Endothelial cell of umbilical vein (primary cell): ENCODE measurements around the gene AVPR2. TPM values are rescaled to one million over a fixed set of nuclear protein-coding genes. Genes with fewer than 3 reads are reported as not detected.

ENCODE experiments used
- BruUV-seq: library from RNA; stranded (reverse); fragments of 400-500 nt; replicated peaks from 2 replicates; lab custom pipeline; 2021; lab: Mats Ljungman, UMichigan
- CTCF ChIA-PET: fragments of 300-600, 350-600 bp; sonication (Branson Sonifier 250); formaldehyde crosslinking; loops from one replicate; lab custom pipeline; 2021; ENCODE audit warnings: antibody characterized with exemption, inconsistent platforms; lab: Charles Lee
- POLR2A ChIA-PET: fragments of 300-600, 350-600 bp; sonication (Branson Sonifier 250); formaldehyde crosslinking; loops from one replicate; lab custom pipeline; 2021; ENCODE audit warnings: antibody characterized with exemption, inconsistent platforms; lab: Charles Lee
- DNase-seq: peaks from one replicate; pipeline ENCODE4 v3.0.0-alpha.2; 2011; ENCODE audit warnings: low read depth, low spot score
- FAIRE-seq: peaks from 2 replicates; lab custom pipeline; 2011; peaks lifted over from hg19 to GRCh38; lab: Jason Lieb, UNC
- H2AFZ ChIP-seq: 2 replicates; pipeline ENCODE4 v1.6.0; 2012; ENCODE audit warnings: low read depth, low read length, control low read depth, inconsistent platforms
- H3K27ac ChIP-seq: 2 replicates; pipeline ENCODE4 v1.5.1; 2011; ENCODE audit warnings: low read depth, mild to moderate bottlenecking, control low read depth, low read length, moderate library complexity; ENCODE audit not compliant: insufficient read depth
- H3K27me3 ChIP-seq, 2 experiments: 2 replicates each; pipeline versions ENCODE4 v1.6.0 to v1.6.1; 2011; ENCODE audit warnings: low read length in 2 of 2, mixed read lengths in 1 of 2; ENCODE audit not compliant: control insufficient read depth in 2 of 2, insufficient read depth in 2 of 2
- H3K36me3 ChIP-seq, 2 experiments: 2 replicates in 1 of 2; 3 replicates in 1 of 2; pipeline ENCODE4 v1.5.1; 2011; ENCODE audit warnings: low read length in 2 of 2, mild to moderate bottlenecking in 1 of 2, moderate library complexity in 1 of 2; ENCODE audit not compliant: control insufficient read depth in 2 of 2, insufficient read depth in 2 of 2; ENCODE audit errors: extremely low read depth in 1 of 2
- H3K4me1 ChIP-seq: 3 replicates; pipeline ENCODE4 v1.5.1; 2011; ENCODE audit warnings: mild to moderate bottlenecking, low read length; ENCODE audit not compliant: control insufficient read depth, insufficient read depth; ENCODE audit errors: extremely low read depth
- H3K4me2 ChIP-seq: 2 replicates; pipeline ENCODE4 v1.6.1; 2011; ENCODE audit warnings: low read length, control low read depth, mixed read lengths; ENCODE audit not compliant: insufficient read depth
- H3K4me3 ChIP-seq, 3 experiments: fragments of 200-600 bp in 1 of 3; sonication (generic), shearing (Covaris generic) in 1 of 3; replicated peaks in 1 of 3; 2 replicates each; pipeline ENCODE4 v1.5.1; 2011 to 2016; ENCODE audit warnings: control low read depth in 3 of 3, low read length in 3 of 3, mild to moderate bottlenecking in 2 of 3, inconsistent platforms in 1 of 3, low read depth in 1 of 3, moderate library complexity in 1 of 3; ENCODE audit not compliant: insufficient read depth in 1 of 3
- H3K79me2 ChIP-seq: 2 replicates; pipeline ENCODE4 v1.6.0; 2012; ENCODE audit warnings: low read length, inconsistent platforms; ENCODE audit not compliant: control insufficient read depth, insufficient read depth
- H3K9ac ChIP-seq: replicated peaks from 2 replicates; pipeline ENCODE3; 2011; ENCODE audit warnings: low read length, control low read depth; ENCODE audit not compliant: insufficient read depth; ENCODE audit errors: extremely low read depth
- H3K9me1 ChIP-seq: replicated peaks from 3 replicates; pipeline ENCODE4 v1.6.0; 2011; ENCODE audit warnings: mild to moderate bottlenecking, low read length; ENCODE audit not compliant: control insufficient read depth, insufficient read depth; ENCODE audit errors: extremely low read depth
- H3K9me3 ChIP-seq: replicated peaks from 2 replicates; pipeline ENCODE4 v1.5.1; 2012; ENCODE audit warnings: low read length, inconsistent platforms; ENCODE audit not compliant: control insufficient read depth, insufficient read depth
- H4K20me1 ChIP-seq: replicated peaks from 2 replicates; pipeline ENCODE3; 2011; ENCODE audit warnings: mild to moderate bottlenecking, low read length; ENCODE audit not compliant: control insufficient read depth, insufficient read depth; ENCODE audit errors: extremely low read depth
- EZH2 ChIP-seq: IDR thresholded peaks from 2 replicates; pipeline ENCODE4 v1.6.1; 2012; ENCODE audit warnings: borderline replicate concordance, low read depth, mild to moderate bottlenecking, moderate library complexity, low read length, inconsistent platforms; ENCODE audit not compliant: severe bottlenecking
- FOS ChIP-seq: IDR thresholded peaks from 2 replicates; pipeline ENCODE4 v1.6.1; 2011; ENCODE audit warnings: mild to moderate bottlenecking, low read length, moderate library complexity, borderline replicate concordance; ENCODE audit not compliant: insufficient read depth
- GATA2 ChIP-seq: IDR thresholded peaks from 2 replicates; pipeline ENCODE4 v1.7.0; 2011; ENCODE audit warnings: low read depth, mild to moderate bottlenecking, moderate library complexity, mixed read lengths, low read length; ENCODE audit not compliant: insufficient read length, insufficient read depth
- JUN ChIP-seq: IDR thresholded peaks from 2 replicates; pipeline ENCODE4 v1.6.1; 2011; ENCODE audit warnings: borderline replicate concordance, low read depth; ENCODE audit not compliant: insufficient read length, insufficient read depth
- MYC ChIP-seq: IDR thresholded peaks from one replicate; pipeline ENCODE4 v1.6.1; 2011; ENCODE audit warnings: mild to moderate bottlenecking, low read depth, low read length
- POLR2A ChIP-seq: IDR thresholded peaks from 2 replicates; pipeline ENCODE4 v1.6.1; 2012; ENCODE audit warnings: low read depth, mild to moderate bottlenecking, control low read depth, low read length
- POLR2AphosphoS5 ChIP-seq: IDR thresholded peaks from 2 replicates; pipeline ENCODE4 v1.6.1; 2012; ENCODE audit warnings: low read depth, mild to moderate bottlenecking, control low read depth, low read length, moderate library complexity; ENCODE audit not compliant: insufficient read depth
- dilution Hi-C: fragments of 300-500 bp; cut with MboI; formaldehyde crosslinking; loops from one replicate; pipeline ENCODE4 v1.15.0; 2019; ENCODE audit warnings: low sequenced_read_pairs; ENCODE audit not compliant: extremely low pct_ligation_motif_present
- intact Hi-C: fragments of 100-400 bp; cut with micrococcal nuclease; formaldehyde crosslinking; loops from one replicate; pipeline ENCODE4 v1.10.0; 2022
- polyA plus RNA-seq, 4 experiments: library from polyadenylated mRNA; depleted of rRNA in 3 of 4; stranded (reverse) in 3 of 4; unstranded in 1 of 4; fragments of >200 nt; gene quantifications; 2 replicates each; pipeline versions ENCODE4 v1.2.1 to v1.2.3, GENCODE V29; 2011 to 2012; ENCODE audit warnings: missing spikeins in 1 of 4
- total RNA-seq: library from RNA; stranded (reverse); gene quantifications from 2 replicates; pipeline ENCODE4 v1.2.3, GENCODE V29; 2021
- TF ChIP-seq, protein P1 (sequence below), 2 donors: IDR thresholded peaks; 1 replicate in 1 of 2; 2 replicates in 1 of 2; pipeline ENCODE4 v1.5.1; 2011; ENCODE audit warnings: low read length in 2 of 2, mild to moderate bottlenecking in 2 of 2, moderate library complexity in 2 of 2, control low read depth in 1 of 2, inconsistent platforms in 1 of 2, low read depth in 1 of 2; ENCODE audit not compliant: insufficient read depth in 1 of 2; ENCODE audit errors: extremely low read depth in 1 of 2
- TF ChIP-seq, protein P2 (sequence below): IDR thresholded peaks from 2 replicates; pipeline ENCODE4 v1.6.1; 2011; ENCODE audit not compliant: insufficient read depth, insufficient read length

AVPR2 gene
- total and polyA plus RNA-seq, 2 donors (not counting 3 experiments of a cell fraction or from before 2014, with no cell fraction given), result not detected

DNA sequence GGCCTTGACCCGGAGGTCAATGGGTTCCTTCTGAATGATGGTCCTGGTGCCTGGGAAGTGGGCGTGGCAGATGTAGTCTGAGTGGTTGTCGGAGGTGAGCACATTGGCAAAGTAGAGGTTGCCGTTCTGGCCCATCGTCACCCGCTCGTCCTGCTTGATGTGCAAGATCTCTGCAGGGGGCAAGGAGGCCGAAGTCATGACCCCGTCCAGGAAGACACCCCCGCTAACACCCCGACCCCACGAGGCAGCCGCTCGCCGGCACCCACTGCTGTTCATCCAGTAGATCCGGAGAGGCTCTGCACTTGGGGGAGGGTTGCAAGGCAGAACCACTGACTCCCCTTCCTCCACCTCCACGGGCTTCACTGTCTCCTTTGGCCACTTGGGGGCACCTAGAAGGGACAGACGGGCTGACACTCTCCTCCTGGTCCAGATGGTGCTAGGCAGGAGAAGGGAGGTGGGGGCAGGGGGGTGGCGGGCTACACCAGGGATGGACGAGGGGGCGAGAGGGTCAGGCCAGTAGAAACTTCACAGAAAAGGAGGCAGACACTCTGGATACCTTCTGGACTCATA, 33.6 kb upstream of the AVPR2 start:
- Histone ChIP-seq H3K4me1 (no peaks in the 10 kb centered on the region), H3K9me3 (no peaks in the 10 kb centered on the region), H3K27ac (no peak overlapping the region), H3K9me1 (no peaks in the 10 kb centered on the region), H4K20me1 (no peaks in the 10 kb centered on the region), H3K36me3 (no peaks in the 10 kb centered on the region), H3K79me2 (no peaks in the 10 kb centered on the region), H3K9ac (no peak overlapping the region), H2AFZ (no peak overlapping the region), H3K27me3 (no peaks in the 10 kb centered on the region), H3K4me3 (no peak overlapping the region), H3K4me2 (no peak overlapping the region)
- DNase-seq (no peak), FAIRE-seq (no peak)
- dilution Hi-C loops (no loop called here), intact Hi-C loops (loop anchor here (10.0 kb wide), 1 partner anchor 76 kb away; the partner anchor contains the start of genes IDH3G and SSR4)
- CTCF ChIA-PET, result no interaction called here
- TF ChIP-seq POLR2A (no peak), MYC (no peak), JUN (no peak), EZH2 (no peak), GATA2 (no peak), FOS (no peak), POLR2AphosphoS5 (no peak)
- TF ChIP-seq, protein P1, sequence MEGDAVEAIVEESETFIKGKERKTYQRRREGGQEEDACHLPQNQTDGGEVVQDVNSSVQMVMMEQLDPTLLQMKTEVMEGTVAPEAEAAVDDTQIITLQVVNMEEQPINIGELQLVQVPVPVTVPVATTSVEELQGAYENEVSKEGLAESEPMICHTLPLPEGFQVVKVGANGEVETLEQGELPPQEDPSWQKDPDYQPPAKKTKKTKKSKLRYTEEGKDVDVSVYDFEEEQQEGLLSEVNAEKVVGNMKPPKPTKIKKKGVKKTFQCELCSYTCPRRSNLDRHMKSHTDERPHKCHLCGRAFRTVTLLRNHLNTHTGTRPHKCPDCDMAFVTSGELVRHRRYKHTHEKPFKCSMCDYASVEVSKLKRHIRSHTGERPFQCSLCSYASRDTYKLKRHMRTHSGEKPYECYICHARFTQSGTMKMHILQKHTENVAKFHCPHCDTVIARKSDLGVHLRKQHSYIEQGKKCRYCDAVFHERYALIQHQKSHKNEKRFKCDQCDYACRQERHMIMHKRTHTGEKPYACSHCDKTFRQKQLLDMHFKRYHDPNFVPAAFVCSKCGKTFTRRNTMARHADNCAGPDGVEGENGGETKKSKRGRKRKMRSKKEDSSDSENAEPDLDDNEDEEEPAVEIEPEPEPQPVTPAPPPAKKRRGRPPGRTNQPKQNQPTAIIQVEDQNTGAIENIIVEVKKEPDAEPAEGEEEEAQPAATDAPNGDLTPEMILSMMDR (IDR thresholded peaks at IDR 0.05; ENCODE audit: extremely low read depth in 1 of 2, insufficient read depth in 1 of 2, low read depth in 1 of 2, low read length in 2 of 2), result no peak
- TF ChIP-seq, protein P2, sequence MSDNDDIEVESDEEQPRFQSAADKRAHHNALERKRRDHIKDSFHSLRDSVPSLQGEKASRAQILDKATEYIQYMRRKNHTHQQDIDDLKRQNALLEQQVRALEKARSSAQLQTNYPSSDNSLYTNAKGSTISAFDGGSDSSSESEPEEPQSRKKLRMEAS, result no peak
- POLR2A ChIA-PET, result no interaction called here
- BruUV-seq, result no TSS peak
